Activated CD4-positive, alpha-beta T cell treated with anti-CD3 and anti-CD28 coated beads, Interleukin-2, amount 50 U/mL, for 24 hours (primary cell): ENCODE measurements around the gene TMEM204.

Experiments used
- DNase-seq, 2 donors: peaks; one replicate each; pipeline ENCODE4 v3.0.0-alpha.2; 2020; ENCODE audit warnings: low read depth in 1 of 2, low spot score in 1 of 2

The TMEM204 gene

GRCh38 chr16:1556254-1556653 is 22.8 kb downstream of the TMEM204 start:
- no peak for DNase-seq

- DNase-seq = no peak
These were observed 23.6 kb downstream of the TMEM204 start for GRCh38 chr16:1557074-1557473.

- no peak for DNase-seq
These were observed 24.1 kb downstream of the TMEM204 start for GRCh38 chr16:1557576-1557975.

GRCh38 chr16:1559446-1559975 is 26.0 kb downstream of the TMEM204 start:
- DNase-seq = peak in 1 of 2 donors; percentile 10

GRCh38 chr16:1560153-1560552 is 26.7 kb downstream of the TMEM204 start:
- DNase-seq = no peak

GRCh38 chr16:1560866-1561265 is 27.4 kb downstream of the TMEM204 start:
- no peak for DNase-seq

GRCh38 chr16:1561266-1561665 is 27.8 kb downstream of the TMEM204 start:
- DNase-seq = no peak

GRCh38 chr16:1561836-1562235 is 28.4 kb downstream of the TMEM204 start:
- DNase-seq = no peak

GRCh38 chr16:1563786-1564185 is 30.3 kb downstream of the TMEM204 start:
- DNase-seq = no peak

- DNase-seq = no peak
These were observed 30.9 kb downstream of the TMEM204 start for GRCh38 chr16:1564325-1564724.

GRCh38 chr16:1565083-1565805 is 31.8 kb downstream of the TMEM204 start:
- DNase-seq = no peak

GRCh38 chr16:1567988-1568387 is 34.5 kb downstream of the TMEM204 start:
- DNase-seq = no peak

- no peak for DNase-seq
These were observed 37.7 kb downstream of the TMEM204 start for GRCh38 chr16:1571012-1571671.

GRCh38 chr16:1572673-1573072 is 39.2 kb downstream of the TMEM204 start:
- DNase-seq = no peak

- no peak for DNase-seq
These were observed 39.8 kb downstream of the TMEM204 start for GRCh38 chr16:1573301-1573700.

- no peak for DNase-seq
These were observed 42.1 kb downstream of the TMEM204 start for GRCh38 chr16:1575578-1575977.

GRCh38 chr16:1579214-1579613 is 45.7 kb downstream of the TMEM204 start:
- no peak for DNase-seq

- DNase-seq = no peak
These were observed 46.8 kb downstream of the TMEM204 start for GRCh38 chr16:1580256-1580655.

- no peak for DNase-seq
These were observed 47.5 kb downstream of the TMEM204 start for GRCh38 chr16:1580956-1581355.

- no peak for DNase-seq
These were observed 48.3 kb downstream of the TMEM204 start for GRCh38 chr16:1581804-1582203.

- DNase-seq = no peak
These were observed 49.7 kb downstream of the TMEM204 start for GRCh38 chr16:1583180-1583579.

- no peak for DNase-seq
These were observed 51.5 kb downstream of the TMEM204 start for GRCh38 chr16:1584926-1585484.
